Heart left ventricle (tissue), 13 donors: ENCODE data around the gene RPL11.

ENCODE experiments used
- POLR2A ChIP-seq, 2 donors: fragments of 450-650 bp; IDR thresholded peaks; one replicate each; pipeline ENCODE4 v1.6.1; 2017; ENCODE audit warnings: antibody characterized with exemption in 2 of 2, mild to moderate bottlenecking in 2 of 2, moderate library complexity in 2 of 2
- TF ChIP-seq, protein P1 (sequence below), 12 donors: fragments of 200-600 bp; sonication (generic) in 4 of 12; IDR thresholded peaks; one replicate each; pipeline versions ENCODE4 v1.5.0 to v1.8.0; 2018 to 2022; ENCODE audit warnings: antibody characterized with exemption in 12 of 12, mild to moderate bottlenecking in 5 of 12
- donor health status: ischemic (EF 13 %, LVEDD 7.1; RV severe dilation, severe dysfunction).
- donor health status: DM: no; HTN: yes; CAD: no.
- donor health status: DM: no; HTN: no; CAD: no.
- donor health status: ischemic (EF 25% LVEDD 6.9; RV normal size, moderate dysfunction).
- donor health status: ischemic (EF 25% LVEDD 5.7; RV mildly dilated, moderate dysfunction).
- donor health status: ischemic (EF 35%, LVEDD 5.7; RV mildly dilated, moderate dysfunction).
- donor health status: nonischemic (EF 11% LVEDD 7.7; RV severe dilation, severe dysfunction).
- donor health status: DM: yes; HTN: yes; CAD: no.
- donor health status: PGD.
- donor health status: ischemic (EF 29% LVEDD 5.4; RV normal size, mild dysfunction).
- donor health status: nonischemic (EF 23%, LVEDD 6.1; RV moderate dilation, normal function).

DNA sequence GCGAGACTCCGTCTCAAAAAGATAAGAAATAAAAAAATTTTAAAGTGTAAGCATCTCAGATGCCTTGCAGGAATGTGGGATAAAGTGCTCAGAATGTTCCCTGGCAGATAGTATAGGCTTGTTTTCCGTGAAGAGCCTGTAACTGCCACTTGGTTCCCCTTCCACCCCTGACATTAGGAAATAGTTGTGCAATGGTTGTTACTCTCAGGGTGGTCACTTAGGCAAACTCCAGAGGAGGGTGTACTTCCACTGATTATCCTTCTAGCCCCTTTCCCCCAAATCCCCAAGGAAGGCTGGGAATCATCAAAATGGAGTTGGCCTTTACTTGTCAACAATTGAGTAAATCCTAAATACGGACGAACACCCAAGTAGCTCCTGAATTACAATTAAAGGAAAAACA is 10.4 kb downstream of the RPL11 start:
- TF ChIP-seq, protein P1, sequence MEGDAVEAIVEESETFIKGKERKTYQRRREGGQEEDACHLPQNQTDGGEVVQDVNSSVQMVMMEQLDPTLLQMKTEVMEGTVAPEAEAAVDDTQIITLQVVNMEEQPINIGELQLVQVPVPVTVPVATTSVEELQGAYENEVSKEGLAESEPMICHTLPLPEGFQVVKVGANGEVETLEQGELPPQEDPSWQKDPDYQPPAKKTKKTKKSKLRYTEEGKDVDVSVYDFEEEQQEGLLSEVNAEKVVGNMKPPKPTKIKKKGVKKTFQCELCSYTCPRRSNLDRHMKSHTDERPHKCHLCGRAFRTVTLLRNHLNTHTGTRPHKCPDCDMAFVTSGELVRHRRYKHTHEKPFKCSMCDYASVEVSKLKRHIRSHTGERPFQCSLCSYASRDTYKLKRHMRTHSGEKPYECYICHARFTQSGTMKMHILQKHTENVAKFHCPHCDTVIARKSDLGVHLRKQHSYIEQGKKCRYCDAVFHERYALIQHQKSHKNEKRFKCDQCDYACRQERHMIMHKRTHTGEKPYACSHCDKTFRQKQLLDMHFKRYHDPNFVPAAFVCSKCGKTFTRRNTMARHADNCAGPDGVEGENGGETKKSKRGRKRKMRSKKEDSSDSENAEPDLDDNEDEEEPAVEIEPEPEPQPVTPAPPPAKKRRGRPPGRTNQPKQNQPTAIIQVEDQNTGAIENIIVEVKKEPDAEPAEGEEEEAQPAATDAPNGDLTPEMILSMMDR (IDR thresholded peaks at IDR 0.05), result no peak
- TF ChIP-seq POLR2A (IDR thresholded peaks at IDR 0.05), result no peak
